ENCODE results near the gene LYPD6B.

LYPD6B gene

GRCh38 chr2:149039213-149039724, 770 bp downstream of the LYPD6B start:
- Histone ChIP-seq H3K27ac (no peak overlapping the region), H3K4me3 (peak overlapping the region; percentile 65)
- TF ChIP-seq, protein P1, sequence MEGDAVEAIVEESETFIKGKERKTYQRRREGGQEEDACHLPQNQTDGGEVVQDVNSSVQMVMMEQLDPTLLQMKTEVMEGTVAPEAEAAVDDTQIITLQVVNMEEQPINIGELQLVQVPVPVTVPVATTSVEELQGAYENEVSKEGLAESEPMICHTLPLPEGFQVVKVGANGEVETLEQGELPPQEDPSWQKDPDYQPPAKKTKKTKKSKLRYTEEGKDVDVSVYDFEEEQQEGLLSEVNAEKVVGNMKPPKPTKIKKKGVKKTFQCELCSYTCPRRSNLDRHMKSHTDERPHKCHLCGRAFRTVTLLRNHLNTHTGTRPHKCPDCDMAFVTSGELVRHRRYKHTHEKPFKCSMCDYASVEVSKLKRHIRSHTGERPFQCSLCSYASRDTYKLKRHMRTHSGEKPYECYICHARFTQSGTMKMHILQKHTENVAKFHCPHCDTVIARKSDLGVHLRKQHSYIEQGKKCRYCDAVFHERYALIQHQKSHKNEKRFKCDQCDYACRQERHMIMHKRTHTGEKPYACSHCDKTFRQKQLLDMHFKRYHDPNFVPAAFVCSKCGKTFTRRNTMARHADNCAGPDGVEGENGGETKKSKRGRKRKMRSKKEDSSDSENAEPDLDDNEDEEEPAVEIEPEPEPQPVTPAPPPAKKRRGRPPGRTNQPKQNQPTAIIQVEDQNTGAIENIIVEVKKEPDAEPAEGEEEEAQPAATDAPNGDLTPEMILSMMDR (IDR thresholded peaks at IDR 0.05), result no peak
- no peak for DNase-seq (ENCODE audit: low spot score)

GRCh38 chr2:149040451-149040850, 2.0 kb downstream of the LYPD6B start:
- TF ChIP-seq, protein P1 (IDR thresholded peaks at IDR 0.05), result no peak
- no peak overlapping the region for H3K27ac ChIP-seq
- no peak for DNase-seq (ENCODE audit: low spot score)

DNA sequence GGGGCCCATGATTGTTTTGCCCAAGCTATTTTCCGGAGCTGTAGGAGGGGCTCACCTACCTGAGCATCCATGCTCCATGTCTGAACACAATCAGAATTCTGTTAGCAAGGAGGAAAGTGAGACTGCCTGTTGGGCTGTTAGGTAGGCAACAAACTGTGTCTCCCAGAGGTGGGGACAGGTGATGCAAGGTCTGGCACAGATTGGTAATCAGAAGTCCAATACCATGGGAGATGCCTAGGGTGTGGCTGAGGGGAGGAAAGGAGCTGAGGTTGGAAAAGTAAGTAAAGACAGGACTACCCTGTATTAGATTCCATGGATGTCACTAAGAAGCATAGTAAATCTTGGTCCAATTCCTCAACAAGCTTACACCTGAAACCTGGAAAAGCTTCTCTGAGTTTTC, 3.0 kb downstream of the LYPD6B start:
- Histone ChIP-seq H3K4me3 (no peak overlapping the region), H3K27ac (no peak overlapping the region)
- TF ChIP-seq, protein P1 (IDR thresholded peaks at IDR 0.05), result no peak
- no peak for DNase-seq (ENCODE audit: low spot score)

More at GRCh38 chr2:149040451-149040850, 2.0 kb downstream of the LYPD6B start:
- no peak overlapping the region for H3K4me3 ChIP-seq

DNA sequence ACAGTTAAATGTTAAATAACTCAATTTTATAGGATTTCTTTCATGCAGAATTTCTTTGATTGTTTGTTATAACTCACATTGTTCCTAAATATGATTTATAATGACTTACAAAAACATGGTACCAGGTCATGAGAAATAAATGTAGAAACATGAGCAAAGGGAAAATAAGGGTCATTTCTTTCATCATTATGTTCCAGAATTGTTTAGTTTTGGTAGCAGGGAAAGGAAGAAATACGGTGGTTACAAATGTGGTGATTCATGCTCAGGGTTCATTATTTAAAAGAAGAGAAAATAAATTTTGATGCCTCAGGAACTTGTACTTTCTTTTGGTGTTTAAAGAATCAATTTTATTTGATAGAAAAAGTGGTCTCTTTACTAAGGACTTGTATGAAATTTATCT, 4.4 kb downstream of the LYPD6B start:
- TF ChIP-seq, protein P1 (IDR thresholded peaks at IDR 0.05), result no peak
- DNase-seq (ENCODE audit: low spot score), result no peak
- Histone ChIP-seq H3K27ac (no peak overlapping the region), H3K4me3 (no peak overlapping the region)

DNA sequence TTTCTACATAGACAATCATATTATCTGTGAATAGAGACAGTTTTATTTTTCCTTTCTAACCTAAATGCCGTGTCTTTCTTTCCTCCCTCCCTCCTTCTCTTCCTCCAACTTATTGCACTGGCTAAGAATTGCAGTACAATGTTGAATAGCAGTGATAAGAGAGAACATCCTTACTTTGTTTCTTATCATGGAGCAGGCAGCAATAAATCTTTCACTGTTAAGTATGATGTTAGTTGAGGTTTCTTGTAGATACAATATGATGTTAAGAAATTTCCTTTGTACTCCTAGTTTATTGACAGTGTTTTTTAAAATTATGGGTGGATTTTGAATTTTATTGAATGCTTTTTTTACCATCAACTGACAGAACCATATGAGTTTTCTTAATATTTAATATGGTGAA, 6.0 kb downstream of the LYPD6B start:
- no peak for DNase-seq (ENCODE audit: low spot score)
- TF ChIP-seq, protein P1 (IDR thresholded peaks at IDR 0.05), result no peak
- Histone ChIP-seq H3K27ac (no peak overlapping the region), H3K4me3 (no peak overlapping the region)

DNA sequence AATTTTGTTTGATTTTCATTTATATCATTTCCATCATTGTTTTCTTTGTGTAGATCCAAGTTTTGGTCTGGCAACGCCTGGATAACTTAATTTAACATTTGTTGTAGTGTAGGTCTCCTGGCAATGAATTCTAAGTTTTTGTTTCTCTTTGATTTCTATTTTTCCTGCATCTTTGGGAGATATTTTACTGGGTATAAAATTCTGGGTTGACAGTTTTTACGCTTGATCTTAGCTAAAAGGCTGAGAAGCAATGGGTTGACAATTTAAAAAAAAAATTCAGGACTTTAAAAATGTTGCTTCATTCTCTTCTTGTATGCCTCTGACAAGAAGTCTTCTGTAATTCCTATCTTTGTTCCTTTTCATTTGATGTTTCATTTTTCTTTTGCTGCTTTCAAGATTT, 8.6 kb downstream of the LYPD6B start:
- TF ChIP-seq, protein P1 (IDR thresholded peaks at IDR 0.05), result no peak
- no peak overlapping the region for H3K4me3 ChIP-seq
- no peak overlapping the region for H3K27ac ChIP-seq
- DNase-seq (ENCODE audit: low spot score), result no peak

DNA sequence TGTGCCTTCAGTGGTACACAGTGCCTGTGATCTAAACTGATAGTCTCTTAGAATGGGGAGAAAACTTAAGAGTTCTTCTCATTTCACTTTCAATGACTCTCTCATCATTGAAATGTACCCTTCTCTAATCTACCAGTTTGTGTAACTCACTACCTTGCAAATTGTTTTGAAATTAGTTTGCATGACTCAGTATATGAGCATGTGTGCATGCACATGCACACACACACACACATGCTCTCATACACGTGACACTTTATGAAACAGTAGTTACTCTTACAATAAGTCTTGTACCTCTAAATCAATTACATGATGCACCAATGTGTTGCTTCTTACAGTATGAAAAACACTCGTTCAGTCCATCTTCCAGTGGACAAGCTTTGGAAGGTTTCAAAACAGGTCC, 10.6 kb downstream of the LYPD6B start:
- no peak for DNase-seq (ENCODE audit: low spot score)
- Histone ChIP-seq H3K4me3 (no peak overlapping the region), H3K27ac (no peak overlapping the region)
- TF ChIP-seq, protein P1 (IDR thresholded peaks at IDR 0.05), result no peak
